Pancreas (tissue), 10 donors: ENCODE data around the gene PLCXD1. TPM values are rescaled to one million over a fixed set of nuclear protein-coding genes. Genes with fewer than 3 reads are reported as not detected.
"Not testable (repeated sequence)": the region's sequence is repeated elsewhere in the genome, so short reads cannot be mapped to it uniquely, and the experiment has no call there.

Experiments used
- ATAC-seq, 4 donors: fragments of 200-7000 bp; cut with Tn5 transposase; one replicate each; pipeline versions ENCODE4 v1.8.0 to v1.9.1; 2020; ENCODE audit warnings: mild to moderate bottlenecking in 4 of 4, moderate library complexity in 4 of 4
- DNase-seq, 6 donors: peaks; one replicate each; pipeline ENCODE4 v3.0.0-alpha.2; 2020
- FAIRE-seq: peaks from 2 replicates; lab custom pipeline; 2012; peaks lifted over from hg19 to GRCh38; lab: Jason Lieb, UNC
- H3K27ac ChIP-seq, 4 donors: fragments of 200-600 bp; sonication (generic); 1 replicate in 3 of 4; 2 replicates in 1 of 4; pipeline versions ENCODE4 v1.5.0 to v1.8.0; 2020
- H3K27me3 ChIP-seq, 4 donors: fragments of 200-600 bp; one replicate each; pipeline ENCODE4 v1.8.0; 2021
- H3K36me3 ChIP-seq, 3 donors: fragments of 200-600 bp; sonication (generic) in 1 of 3; one replicate each; pipeline versions ENCODE4 v1.5.0 to v1.8.0; 2020 to 2021
- H3K4me1 ChIP-seq, 3 donors: fragments of 200-600 bp; one replicate each; pipeline ENCODE4 v1.8.0; 2021
- H3K4me3 ChIP-seq, 4 donors: fragments of 200-600 bp; sonication (generic) in 2 of 4; one replicate each; pipeline versions ENCODE4 v1.5.0 to v1.8.0; 2020 to 2021
- H3K9me3 ChIP-seq, 4 donors: fragments of 200-600 bp; one replicate each; pipeline ENCODE4 v1.8.0; 2021
- CTCF ChIP-seq, 4 donors: fragments of 200-600 bp; sonication (generic) in 3 of 4; IDR thresholded peaks; one replicate each; pipeline versions ENCODE4 v1.5.0 to v1.8.0; 2021; ENCODE audit warnings: antibody characterized with exemption in 4 of 4
- WGBS, 2 donors: extraction: QIAGEN DNeasy Blood & Tissue Kit; methylation state at CpG; one replicate each; pipeline ENCODE4 v1.1.7; 2013; 5-methylcytosine and 5-hydroxymethylcytosine counted together
- intact Hi-C, 3 donors: fragments of 100-400 bp; cut with DNase I; formaldehyde crosslinking; loops; one replicate each; pipeline versions ENCODE4 v1.11.1 to v1.14.2; 2022
- polyA plus RNA-seq, 2 donors: library from polyadenylated mRNA; stranded (reverse); fragments of 200-250 nt; gene quantifications; one replicate each; pipeline ENCODE4 v1.2.3, GENCODE V29; 2013
- total RNA-seq, 6 donors: library from RNA; stranded (reverse); fragmentation: NEBNext Ultra II Directional in 4 of 6; extraction: Animal tissue kit (Norgen Biotek cat#: 25700) in 4 of 6; gene quantifications; one replicate each; pipeline versions ENCODE4 v1.2.1 to v1.2.4, GENCODE V29; 2021 to 2023
- donor health status: healthy with polysubstance abuse.
- donor health status: DM: no; HTN: no; CAD: no; lungs with moderate emphysema.
- donor health status: DM: no; HTN: no; CAD: no.
- donor health status: control.
- donor health status: control.
- donor health status: Bipolar disorder and iron deficiency.
- donor health status: DM: yes; HTN: yes; CAD: no.
- donor health status: DM: no; HTN: no; CAD: no.
- donor health status: DM: no; HTN: no; CAD: no.
- donor health status: DM: yes; HTN: yes; CAD: no.

The PLCXD1 gene
- total and polyA plus RNA-seq, 8 donors = 3.5 to 17.8 (median 6.1) TPM

GRCh38 chrX:298993-299392 is 17.8 kb downstream of the PLCXD1 start:
- DNase-seq (peak in 2 of 6 donors; percentile 34 to 49), FAIRE-seq (no peak), ATAC-seq (no peak)
- TF ChIP-seq CTCF (IDR thresholded peaks at IDR 0.05) = no peak
- Histone ChIP-seq H3K4me3 (no peak overlapping the region), H3K36me3 (peaks cover 0 to 7% (median 3%) of the 10 kb centered on the region in 3 donors), H3K9me3 (no peaks in the 10 kb centered on the region), H3K27ac (no peak overlapping the region), H3K27me3 (no peaks in the 10 kb centered on the region), H3K4me1 (no peaks in the 10 kb centered on the region)
- intact Hi-C loops = no loop called here
- 97 to 98% methylated on average over 36 of the region's 36 CpGs for WGBS, 2 donors

- no peaks in the 10 kb centered on the region for H3K27me3 ChIP-seq
- intact Hi-C loops = no loop called here
- H3K9me3 ChIP-seq = no peaks in the 10 kb centered on the region
- H3K4me3 ChIP-seq = no peak overlapping the region
- peaks cover 0 to 14% (median 3%) of the 10 kb centered on the region in 3 donors for H3K36me3 ChIP-seq
- H3K27ac ChIP-seq = no peak overlapping the region
- DNase-seq = no peak
- no peak for ATAC-seq
- WGBS, 2 donors = 93 to 94% methylated on average over 8 of the region's 8 CpGs
- no peak for FAIRE-seq
- TF ChIP-seq CTCF (IDR thresholded peaks at IDR 0.05) = no peak
- H3K4me1 ChIP-seq = no peaks in the 10 kb centered on the region
Measured at GRCh38 chrX:300334-300733, 19.2 kb downstream of the PLCXD1 start.

- FAIRE-seq (no peak), DNase-seq (peak in 2 of 6 donors; percentile 17 to 24), ATAC-seq (no peak)
- H3K9me3 ChIP-seq = no peaks in the 10 kb centered on the region
- no peak overlapping the region for H3K27ac ChIP-seq
- no peaks in the 10 kb centered on the region for H3K4me1 ChIP-seq
- TF ChIP-seq CTCF (IDR thresholded peaks at IDR 0.05) = no peak
- WGBS, 2 donors = 91 to 93% methylated on average over 19 of the region's 19 CpGs
- H3K4me3 ChIP-seq = no peak overlapping the region
- H3K36me3 ChIP-seq = peaks cover 0 to 33% (median 11%) of the 10 kb centered on the region in 3 donors
- intact Hi-C loops = no loop called here
- no peaks in the 10 kb centered on the region for H3K27me3 ChIP-seq
Measured at GRCh38 chrX:302975-303374, 21.8 kb downstream of the PLCXD1 start.

- ATAC-seq, H3K9me3 ChIP-seq, FAIRE-seq, H3K4me1 ChIP-seq, H3K27ac ChIP-seq, H3K27me3 ChIP-seq, intact Hi-C loops, H3K4me3 ChIP-seq: not testable (repeated sequence)
- WGBS, 2 donors = 88 to 99% methylated on average over 12 of the region's 12 CpGs
- DNase-seq = peak in 2 of 6 donors; percentile 29 to 38
- H3K36me3 ChIP-seq = peaks cover 0 to 30% (median 16%) of the 10 kb centered on the region in 3 donors
Measured at GRCh38 chrX:305781-306613, 24.8 kb downstream of the PLCXD1 start.

GRCh38 chrX:306614-307251 is 25.6 kb downstream of the PLCXD1 start:
- H3K9me3 ChIP-seq, FAIRE-seq, H3K27ac ChIP-seq, ATAC-seq, DNase-seq, intact Hi-C loops, H3K4me3 ChIP-seq, H3K4me1 ChIP-seq, H3K27me3 ChIP-seq: not testable (repeated sequence)
- WGBS, 2 donors = 96 to 98% methylated on average over 3 of the region's 3 CpGs
- peaks cover 0 to 37% (median 21%) of the 10 kb centered on the region in 3 donors for H3K36me3 ChIP-seq
